H1 (cell line): Measurements from ENCODE around the gene TTC24. TPM values are rescaled to one million over a fixed set of nuclear protein-coding genes. Genes with fewer than 3 reads are reported as not detected.

Source experiments
- CEBPB ChIP-seq: IDR thresholded peaks from 2 replicates; pipeline ENCODE4 v1.6.1; 2012; ENCODE audit warnings: low read depth, low read length
- CHD7 ChIP-seq: fragments of 300-600 bp; sonication (generic); IDR thresholded peaks from 2 replicates; pipeline ENCODE4 v1.7.1; 2012; ENCODE audit warnings: low read length, moderate library complexity, mild to moderate bottlenecking, inconsistent platforms; ENCODE audit not compliant: insufficient replicate concordance
- JUN ChIP-seq: IDR thresholded peaks from 2 replicates; pipeline ENCODE4 v1.6.1; 2011; ENCODE audit warnings: low read depth, mild to moderate bottlenecking, improper control_type of control experiment, low read length
- MAX ChIP-seq: IDR thresholded peaks from 2 replicates; pipeline ENCODE4 v1.6.1; 2012; ENCODE audit warnings: inconsistent platforms
- polyA plus RNA-seq, 7 experiments: library from polyadenylated mRNA; depleted of rRNA in 3 of 7; stranded (reverse) in 5 of 7; unstranded in 2 of 7; fragments of >200 nt in 5 of 7; fragments of 200-250 nt in 2 of 7; gene quantifications; 1 replicate in 5 of 7; 2 replicates in 1 of 7; 4 replicates in 1 of 7; pipeline versions ENCODE4 v1.2.1 to v1.2.3, GENCODE V29; 2011 to 2013; ENCODE audit warnings: missing spikeins in 2 of 7, mixed read lengths in 2 of 7
- total RNA-seq: library from RNA; stranded (reverse); fragmentation: NEBNext Ultra II Directional; extraction: Animal tissue kit (Norgen Biotek cat#: 25700); gene quantifications from 2 replicates; pipeline ENCODE4 v1.2.1, GENCODE V29; 2021

TTC24 gene
- total and polyA plus RNA-seq, 2 of the 8 experiments (the other 6 are each of a cell fraction or from before 2014, with no cell fraction given), result 0.08 TPM; not detected in 1

DNA sequence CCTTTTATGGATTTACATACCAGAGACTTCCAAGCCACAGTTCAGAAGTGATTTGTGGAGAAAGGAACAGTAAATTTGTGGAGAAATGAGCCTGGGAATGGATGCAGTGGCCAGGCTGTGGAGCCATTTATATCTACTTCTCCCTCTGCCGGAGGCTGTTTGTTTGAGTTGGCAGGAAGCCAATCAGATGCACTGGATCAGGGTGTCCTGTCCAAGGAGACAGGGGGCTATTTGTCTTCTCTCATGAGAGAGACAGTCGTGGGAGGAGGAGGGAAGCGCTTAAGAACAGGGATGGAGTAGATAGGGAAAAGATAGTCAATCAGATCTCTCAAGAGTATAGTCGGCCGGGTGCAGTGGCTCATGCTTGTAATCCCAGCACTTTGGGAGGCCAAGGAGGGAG is 36.9 kb downstream of the TTC24 start (continued):
- TF ChIP-seq CHD7 (no peak), JUN (no peak), MAX (no peak), CEBPB (no peak)
- TF ChIP-seq, all 59 proteins: peak for 0
